ENCODE measurements around the gene TAS1R3. TPM values are rescaled to one million over a fixed set of nuclear protein-coding genes. Genes with fewer than 3 reads are reported as not detected.

TAS1R3 gene
- total and polyA plus RNA-seq, 4 donors = 0.13 to 1.3 (median 0.55) TPM

DNA sequence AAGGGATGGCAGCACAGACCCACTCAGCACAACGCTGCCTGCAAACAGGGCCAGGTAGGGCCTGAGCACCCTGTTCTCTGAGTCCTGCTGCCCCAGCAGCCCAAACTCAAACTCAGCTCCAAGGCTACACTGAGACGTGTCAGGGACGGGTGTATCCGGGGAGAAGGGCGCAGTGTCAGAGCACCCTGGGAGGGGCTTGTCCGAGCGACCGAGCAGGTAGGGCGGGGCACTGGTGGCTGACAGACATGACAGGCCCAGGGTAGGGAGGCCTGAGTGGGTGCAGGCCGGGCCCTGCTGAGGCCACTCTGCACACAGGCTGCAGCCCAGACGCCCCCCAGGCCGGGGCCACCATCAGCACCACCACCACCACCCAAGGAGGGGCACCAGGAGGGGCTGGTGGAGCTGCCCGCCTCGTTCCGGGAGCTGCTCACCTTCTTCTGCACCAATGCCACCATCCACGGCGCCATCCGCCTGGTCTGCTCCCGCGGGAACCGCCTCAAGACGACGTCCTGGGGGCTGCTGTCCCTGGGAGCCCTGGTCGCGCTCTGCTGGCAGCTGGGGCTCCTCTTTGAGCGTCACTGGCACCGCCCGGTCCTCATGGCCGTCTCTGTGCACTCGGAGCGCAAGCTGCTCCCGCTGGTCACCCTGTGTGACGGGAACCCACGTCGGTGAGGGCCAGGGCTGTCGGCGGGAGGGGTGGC is 45.3 kb upstream of the TAS1R3 start:
- no peak overlapping the region for H3K27ac ChIP-seq (ENCODE audit: low read depth in 1 of 2, low read length in 1 of 2)
- DNase-seq = no peak
- H3K9me3 ChIP-seq (ENCODE audit: control insufficient read depth in 4 of 4, insufficient read depth in 3 of 4, low read length in 3 of 4) = peaks cover 0 to 2% (median 0%) of the 10 kb centered on the region in 4 donors
- ATAC-seq (ENCODE audit: insufficient read depth, low FRiP score) = no peak
- H3K27me3 ChIP-seq (ENCODE audit: control insufficient read depth in 3 of 3, insufficient read depth in 3 of 3, low read length in 2 of 3) = peaks cover 0 to 6% (median 0%) of the 10 kb centered on the region in 3 donors
- TF ChIP-seq, protein P1, sequence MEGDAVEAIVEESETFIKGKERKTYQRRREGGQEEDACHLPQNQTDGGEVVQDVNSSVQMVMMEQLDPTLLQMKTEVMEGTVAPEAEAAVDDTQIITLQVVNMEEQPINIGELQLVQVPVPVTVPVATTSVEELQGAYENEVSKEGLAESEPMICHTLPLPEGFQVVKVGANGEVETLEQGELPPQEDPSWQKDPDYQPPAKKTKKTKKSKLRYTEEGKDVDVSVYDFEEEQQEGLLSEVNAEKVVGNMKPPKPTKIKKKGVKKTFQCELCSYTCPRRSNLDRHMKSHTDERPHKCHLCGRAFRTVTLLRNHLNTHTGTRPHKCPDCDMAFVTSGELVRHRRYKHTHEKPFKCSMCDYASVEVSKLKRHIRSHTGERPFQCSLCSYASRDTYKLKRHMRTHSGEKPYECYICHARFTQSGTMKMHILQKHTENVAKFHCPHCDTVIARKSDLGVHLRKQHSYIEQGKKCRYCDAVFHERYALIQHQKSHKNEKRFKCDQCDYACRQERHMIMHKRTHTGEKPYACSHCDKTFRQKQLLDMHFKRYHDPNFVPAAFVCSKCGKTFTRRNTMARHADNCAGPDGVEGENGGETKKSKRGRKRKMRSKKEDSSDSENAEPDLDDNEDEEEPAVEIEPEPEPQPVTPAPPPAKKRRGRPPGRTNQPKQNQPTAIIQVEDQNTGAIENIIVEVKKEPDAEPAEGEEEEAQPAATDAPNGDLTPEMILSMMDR (IDR thresholded peaks at IDR 0.05; ENCODE audit: control extremely low read depth, extremely low read depth) = no peak
- 62 to 75% methylated on average over 35 to 37 of the region's 37 CpGs for WGBS, 2 donors
- H3K9ac ChIP-seq (ENCODE audit: insufficient read depth in 1 of 2, low read length in 2 of 2) = no peak overlapping the region
- H3K36me3 ChIP-seq (ENCODE audit: control insufficient read depth in 4 of 4, insufficient read depth in 4 of 4, low read length in 4 of 4) = no peaks in the 10 kb centered on the region
- H3K4me3 ChIP-seq = no peak overlapping the region
- H3K4me1 ChIP-seq (ENCODE audit: control insufficient read depth in 5 of 5, insufficient read depth in 5 of 5, low read length in 5 of 5) = peaks cover 0 to 2% (median 0%) of the 10 kb centered on the region in 5 donors

DNA sequence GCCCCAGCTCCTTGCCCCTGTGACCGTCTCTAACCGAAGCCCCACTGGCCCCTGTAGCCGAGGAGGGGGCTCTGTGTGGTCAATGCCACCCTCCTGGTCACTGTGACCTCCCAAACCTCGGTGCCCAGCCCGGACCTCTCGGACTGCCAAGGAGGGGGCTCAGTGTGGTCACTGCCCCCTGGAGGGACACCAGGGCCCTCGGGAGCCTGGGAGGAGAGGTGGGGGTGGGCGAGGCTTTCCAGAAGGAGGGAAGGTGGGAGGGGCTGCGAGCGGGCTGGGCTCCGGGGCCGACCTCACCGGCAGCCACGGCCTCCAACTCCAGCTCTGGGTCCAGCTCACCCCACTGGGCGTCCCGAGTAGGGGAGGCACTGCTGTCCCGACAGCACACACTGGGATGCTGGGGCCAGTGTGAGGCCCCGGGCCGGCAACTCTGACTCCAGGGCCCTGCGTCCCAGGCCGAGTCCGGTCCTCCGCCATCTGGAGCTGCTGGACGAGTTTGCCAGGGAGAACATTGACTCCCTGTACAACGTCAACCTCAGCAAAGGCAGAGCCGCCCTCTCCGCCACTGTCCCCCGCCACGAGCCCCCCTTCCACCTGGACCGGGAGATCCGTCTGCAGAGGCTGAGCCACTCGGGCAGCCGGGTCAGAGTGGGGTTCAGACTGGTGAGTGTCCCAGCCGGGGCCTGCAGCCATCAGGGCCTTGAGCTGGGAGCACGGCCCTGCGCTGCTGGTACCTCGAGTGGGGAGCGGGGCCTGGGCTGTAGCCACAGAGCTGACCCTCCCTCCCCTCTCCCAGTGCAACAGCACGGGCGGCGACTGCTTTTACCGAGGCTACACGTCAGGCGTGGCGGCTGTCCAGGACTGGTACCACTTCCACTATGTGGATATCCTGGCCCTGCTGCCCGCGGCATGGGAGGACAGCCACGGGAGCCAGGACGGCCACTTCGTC is 44.5 kb upstream of the TAS1R3 start:
- Histone ChIP-seq H3K4me3 (no peak overlapping the region), H3K27me3 (ENCODE audit: control insufficient read depth in 3 of 3, insufficient read depth in 3 of 3, low read length in 2 of 3) (peaks cover 0 to 6% (median 0%) of the 10 kb centered on the region in 3 donors), H3K9ac (ENCODE audit: insufficient read depth in 1 of 2, low read length in 2 of 2) (no peak overlapping the region), H3K9me3 (ENCODE audit: control insufficient read depth in 4 of 4, insufficient read depth in 3 of 4, low read length in 3 of 4) (peaks cover 0 to 2% (median 0%) of the 10 kb centered on the region in 4 donors), H3K27ac (ENCODE audit: low read depth in 1 of 2, low read length in 1 of 2) (no peak overlapping the region), H3K36me3 (ENCODE audit: control insufficient read depth in 4 of 4, insufficient read depth in 4 of 4, low read length in 4 of 4) (no peaks in the 10 kb centered on the region), H3K4me1 (ENCODE audit: control insufficient read depth in 5 of 5, insufficient read depth in 5 of 5, low read length in 5 of 5) (peaks cover 0 to 2% (median 0%) of the 10 kb centered on the region in 5 donors)
- TF ChIP-seq, protein P1 (IDR thresholded peaks at IDR 0.05; ENCODE audit: control extremely low read depth, extremely low read depth) = no peak
- DNase-seq = no peak
- 62 to 70% methylated on average over 35 to 50 of the region's 50 CpGs for WGBS, 2 donors
- no peak for ATAC-seq (ENCODE audit: insufficient read depth, low FRiP score)

DNA sequence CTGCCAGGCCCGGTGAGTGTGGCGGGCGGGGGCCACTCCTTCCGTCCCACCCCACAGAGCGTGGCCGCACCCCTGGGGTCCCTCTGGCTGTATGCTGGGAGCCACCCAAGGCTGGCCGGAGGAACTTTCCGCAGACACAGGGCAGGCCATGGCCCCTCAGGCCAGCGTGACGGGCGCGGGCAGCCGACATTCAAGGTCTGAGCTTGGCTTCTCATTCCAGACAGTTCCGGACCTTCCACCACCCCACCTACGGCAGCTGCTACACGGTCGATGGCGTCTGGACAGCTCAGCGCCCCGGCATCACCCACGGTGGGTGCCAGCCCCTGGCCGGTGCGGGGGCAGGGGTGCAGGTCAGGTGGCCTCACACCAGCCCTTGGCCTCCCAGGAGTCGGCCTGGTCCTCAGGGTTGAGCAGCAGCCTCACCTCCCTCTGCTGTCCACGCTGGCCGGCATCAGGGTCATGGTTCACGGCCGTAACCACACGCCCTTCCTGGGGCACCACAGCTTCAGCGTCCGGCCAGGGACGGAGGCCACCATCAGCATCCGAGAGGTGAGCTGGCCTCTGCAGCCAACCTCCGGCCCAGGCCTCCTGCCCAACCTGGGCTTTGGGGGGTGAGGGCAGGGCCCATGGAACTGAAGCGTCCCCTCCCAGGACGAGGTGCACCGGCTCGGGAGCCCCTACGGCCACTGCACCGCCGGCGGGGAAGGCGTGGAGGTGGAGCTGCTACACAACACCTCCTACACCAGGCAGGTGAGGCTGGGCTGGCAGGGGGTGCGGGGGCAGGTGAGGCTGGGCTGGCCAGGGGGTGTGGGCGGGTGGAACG is 43.6 kb upstream of the TAS1R3 start:
- Histone ChIP-seq H3K9ac (ENCODE audit: insufficient read depth in 1 of 2, low read length in 2 of 2) (no peak overlapping the region), H3K36me3 (ENCODE audit: control insufficient read depth in 4 of 4, insufficient read depth in 4 of 4, low read length in 4 of 4) (no peaks in the 10 kb centered on the region), H3K4me1 (ENCODE audit: control insufficient read depth in 5 of 5, insufficient read depth in 5 of 5, low read length in 5 of 5) (peaks cover 0 to 2% (median 0%) of the 10 kb centered on the region in 5 donors), H3K27ac (ENCODE audit: low read depth in 1 of 2, low read length in 1 of 2) (no peak overlapping the region), H3K9me3 (ENCODE audit: control insufficient read depth in 4 of 4, insufficient read depth in 3 of 4, low read length in 3 of 4) (peaks cover 0 to 2% (median 0%) of the 10 kb centered on the region in 4 donors), H3K27me3 (ENCODE audit: control insufficient read depth in 3 of 3, insufficient read depth in 3 of 3, low read length in 2 of 3) (peaks cover 0 to 6% (median 0%) of the 10 kb centered on the region in 3 donors), H3K4me3 (no peak overlapping the region)
- DNase-seq = no peak
- WGBS, 2 donors = 78 to 86% methylated on average over 42 to 46 of the region's 46 CpGs
- ATAC-seq (ENCODE audit: insufficient read depth, low FRiP score) = no peak
- TF ChIP-seq, protein P1 (IDR thresholded peaks at IDR 0.05; ENCODE audit: control extremely low read depth, extremely low read depth) = no peak

All from lung (tissue), 12 donors.